K562 (cell line): ENCODE results near the gene B3GALNT2. TPM values are rescaled to one million over a fixed set of nuclear protein-coding genes. Genes with fewer than 3 reads are reported as not detected.

Experiments used
- ATAC-seq: fragments of 200-7000 bp; cut with Tn5 transposase; 3 replicates; pipeline ENCODE4 v1.9.1; 2020; ENCODE audit warnings: moderate library complexity
- BruUV-seq: library from RNA; stranded (reverse); fragments of 400-500 nt; replicated peaks from 2 replicates; lab custom pipeline; 2021; lab: Mats Ljungman, UMichigan
- CTCF ChIA-PET: fragments of 300-600 bp; formaldehyde crosslinking; extraction: SDS; loops from one replicate; lab custom pipeline; 2021; ENCODE audit warnings: low intra/inter-chr PET ratio; lab: Yijun Ruan, JAX
- POLR2A ChIA-PET: fragments of 300-600, 350-650 bp; sonication (Branson Sonifier 250); formaldehyde crosslinking; extraction: SDS; loops from one replicate; lab custom pipeline; 2021; ENCODE audit warnings: antibody characterized with exemption, inconsistent platforms; lab: Yijun Ruan, JAX
- DNase-seq, 4 experiments: peaks; one replicate each; pipeline versions ENCODE4 v3.0.0 to v3.0.0-alpha.2; 2011 to 2018; ENCODE audit warnings: low spot score in 3 of 4, mixed read lengths in 3 of 4; ENCODE audit errors: extremely low read depth in 1 of 4
- FAIRE-seq: peaks from 2 replicates; lab custom pipeline; 2011; peaks lifted over from hg19 to GRCh38; lab: Jason Lieb, UNC
- H2AFZ ChIP-seq: 2 replicates; pipeline ENCODE4 v1.6.0; 2011; ENCODE audit warnings: low read depth, low read length, control low read depth, inconsistent platforms
- H3K27ac ChIP-seq: fragments of 200-600 bp; 3 replicates; pipeline ENCODE4 v1.8.0; 2011; ENCODE audit warnings: low read depth, mild to moderate bottlenecking, control low read depth, inconsistent platforms, low read length, moderate library complexity, mixed read lengths; ENCODE audit errors: extremely low read depth
- H3K27me3 ChIP-seq, 2 experiments: fragments of 300-600 bp in 1 of 2; 2 replicates in 1 of 2; 3 replicates in 1 of 2; pipeline versions ENCODE4 v1.6.0 to v1.8.0; 2011; ENCODE audit warnings: inconsistent platforms in 2 of 2, low read length in 2 of 2, mild to moderate bottlenecking in 1 of 2, mixed read lengths in 1 of 2, moderate library complexity in 1 of 2; ENCODE audit not compliant: control insufficient read depth in 2 of 2, insufficient read depth in 2 of 2
- H3K36me3 ChIP-seq: fragments of 300-600 bp; 3 replicates; pipeline ENCODE4 v1.8.0; 2011; ENCODE audit warnings: mild to moderate bottlenecking, low read length, inconsistent platforms; ENCODE audit not compliant: control insufficient read depth, insufficient read depth
- H3K4me1 ChIP-seq, 2 experiments: fragments of 200-600 bp in 1 of 2; replicated peaks in 1 of 2; 2 replicates in 1 of 2; 3 replicates in 1 of 2; pipeline versions ENCODE4 v1.5.1 to v1.8.0; 2011; ENCODE audit warnings: inconsistent platforms in 2 of 2, low read length in 2 of 2, mild to moderate bottlenecking in 1 of 2, mixed read lengths in 1 of 2, moderate library complexity in 1 of 2; ENCODE audit not compliant: control insufficient read depth in 2 of 2, insufficient read depth in 2 of 2
- H3K4me2 ChIP-seq: 2 replicates; pipeline ENCODE4 v1.6.1; 2011; ENCODE audit warnings: low read length, control low read depth, inconsistent platforms, mixed read lengths; ENCODE audit not compliant: insufficient read depth
- H3K4me3 ChIP-seq: fragments of 200-600 bp; sonication (generic), shearing (Covaris generic); 2 replicates; pipeline ENCODE4 v1.5.1; 2016; ENCODE audit warnings: control low read depth, inconsistent platforms
- H3K79me2 ChIP-seq: fragments of 200-600 bp; 3 replicates; pipeline ENCODE4 v1.8.0; 2011; ENCODE audit warnings: low read length, inconsistent platforms; ENCODE audit not compliant: control insufficient read depth, insufficient read depth
- H3K9ac ChIP-seq, 2 experiments: 2 replicates each; pipeline versions ENCODE4 v1.6.0 to v1.6.1; 2011; ENCODE audit warnings: low read depth in 2 of 2, low read length in 2 of 2, control low read depth in 1 of 2, inconsistent platforms in 1 of 2, mild to moderate bottlenecking in 1 of 2, mixed read lengths in 1 of 2; ENCODE audit not compliant: insufficient read depth in 1 of 2
- H3K9me1 ChIP-seq: one replicate; pipeline ENCODE4 v1.6.0; 2011; ENCODE audit warnings: inconsistent platforms, mild to moderate bottlenecking, low read length, moderate library complexity; ENCODE audit not compliant: control insufficient read depth, insufficient read depth
- H3K9me3 ChIP-seq: replicated peaks from 2 replicates; pipeline ENCODE4 v1.5.1; 2011; ENCODE audit warnings: low read depth, low read length, inconsistent platforms; ENCODE audit not compliant: control insufficient read depth, insufficient read depth
- H4K20me1 ChIP-seq: replicated peaks from 2 replicates; pipeline ENCODE4 v1.6.1; 2011; ENCODE audit warnings: low read length, inconsistent platforms, mixed read lengths; ENCODE audit not compliant: control insufficient read depth, insufficient read depth
- E2F3 ChIP-seq: fragments of 250-450 bp; sonication (Bioruptor Pico); IDR thresholded peaks from 2 replicates; pipeline ENCODE4 v1.4.0; 2020; ENCODE audit warnings: mild to moderate bottlenecking
- FOXJ2 ChIP-seq: fragments of 200-800 bp; sonication (Bioruptor generic); IDR thresholded peaks from 2 replicates; pipeline ENCODE4 v1.6.1; 2016; ENCODE audit warnings: missing genetic modification characterization, missing compliant biosample characterization
- FOXJ3 ChIP-seq: sonication (generic); formaldehyde crosslinking; IDR thresholded peaks from 2 replicates; pipeline ENCODE4 v1.4.0; 2020; ENCODE audit warnings: mild to moderate bottlenecking, missing genetic modification reagents
- POLR2H ChIP-seq: IDR thresholded peaks from 2 replicates; pipeline ENCODE4 v1.6.1; 2016; ENCODE audit warnings: missing genetic modification characterization, low read depth, mild to moderate bottlenecking, control low read depth, missing compliant biosample characterization, moderate library complexity
- RHOXF2B ChIP-seq: fragments of 250-450 bp; sonication (Bioruptor Pico); conservative IDR thresholded peaks from 2 replicates; pipeline ENCODE4 v1.5.1; 2021
- SRSF7 ChIP-seq: fragments of 200-400 bp; formaldehyde crosslinking; optimal IDR thresholded peaks from 2 replicates; pipeline ENCODE3; 2017; ENCODE audit warnings: mild to moderate bottlenecking, low read depth, low read length
- STAT5A ChIP-seq: IDR thresholded peaks from 2 replicates; pipeline ENCODE4 v1.6.1; 2012; ENCODE audit warnings: low read length, inconsistent platforms, borderline replicate concordance
- ZNF121 ChIP-seq: sonication (generic); formaldehyde crosslinking; conservative IDR thresholded peaks from 2 replicates; pipeline ENCODE4 v1.8.0; 2022; ENCODE audit warnings: missing genetic modification reagents
- ZNF830 ChIP-seq: fragments of 250-450 bp; sonication (Bioruptor Pico); IDR thresholded peaks from 2 replicates; pipeline ENCODE4 v1.5.0; 2021; ENCODE audit warnings: mild to moderate bottlenecking
- WGBS: fragments of 100-300 bp; shearing (Covaris generic); methylation state at CpG from one replicate; pipeline ENCODE4 v1.1.6; 2016; ENCODE audit warnings: low coverage, mixed read lengths; ENCODE audit not compliant: insufficient coverage; ENCODE audit errors: missing lambda C conversion rate; 5-methylcytosine and 5-hydroxymethylcytosine counted together
- in situ Hi-C: fragments of 300-500 bp; cut with MboI; formaldehyde crosslinking; loops from 4 replicates; pipeline ENCODE4 v1.15.0; 2018; ENCODE audit warnings: inconsistent platforms, mixed read lengths
- intact Hi-C: fragments of 100-400 bp; cut with micrococcal nuclease; formaldehyde crosslinking; loops from 2 replicates; pipeline ENCODE4 v1.14.2; 2022
- polyA plus RNA-seq, 8 experiments: library from polyadenylated mRNA; depleted of rRNA in 4 of 8; stranded (reverse) in 5 of 8; unstranded in 3 of 8; fragments of >200 nt; fragmentation: Nextera tagmentation in 2 of 8; fragmentation: Illumina TruSeq in 1 of 8; extraction: Ambion mirVana in 2 of 8; extraction: Trizol in 1 of 8; gene quantifications; 2 replicates each; pipeline versions ENCODE4 v1.2.1 to v1.2.3, GENCODE V29; 2011 to 2014; ENCODE audit warnings: inconsistent platforms in 1 of 8, missing spikeins in 1 of 8
- total RNA-seq, 7 experiments: library from RNA; depleted of rRNA in 6 of 7; stranded (reverse); fragments of >200 nt in 6 of 7; fragmentation: Illumina TruSeq in 2 of 7; extraction: Trizol in 2 of 7; gene quantifications; 2 replicates each; pipeline versions ENCODE4 v1.2.1 to v1.2.3, GENCODE V29; 2011 to 2021; ENCODE audit warnings: low replicate concordance in 1 of 7
- TF ChIP-seq, protein P1 (sequence below): sonication (generic); formaldehyde crosslinking; IDR thresholded peaks from 2 replicates; pipeline ENCODE4 v1.8.0; 2022; ENCODE audit warnings: mild to moderate bottlenecking, missing genetic modification reagents

The B3GALNT2 gene
- total and polyA plus RNA-seq, 9 of the 15 experiments (the other 6 are each of a cell fraction or from before 2014, with no cell fraction given): 2.0 to 31.7 (median 22.9) TPM

DNA sequence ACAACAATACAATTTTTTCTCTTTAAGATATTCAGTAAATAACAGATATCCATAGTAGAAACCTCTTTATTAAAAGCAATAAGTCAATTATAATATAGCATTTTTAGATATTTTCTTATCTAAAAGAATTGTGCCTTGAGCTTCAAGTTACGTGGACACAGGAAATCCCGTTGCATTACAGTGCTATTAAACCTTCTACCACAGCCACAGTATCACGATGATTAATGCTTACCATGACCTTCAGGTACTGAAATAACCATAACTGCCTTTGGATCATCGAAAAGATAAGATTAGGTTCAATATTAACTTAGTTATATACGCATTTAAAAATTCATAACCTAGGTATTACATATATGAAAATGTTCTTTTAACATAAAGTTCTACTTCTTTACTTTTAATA is 17.9 kb downstream of the B3GALNT2 start:
- no peak for TF ChIP-seq SRSF7
- no peak for TF ChIP-seq E2F3 (CRISPR knock-in tag)
- no peak for TF ChIP-seq ZNF830 (CRISPR knock-in tag)
- TF ChIP-seq, protein P1, sequence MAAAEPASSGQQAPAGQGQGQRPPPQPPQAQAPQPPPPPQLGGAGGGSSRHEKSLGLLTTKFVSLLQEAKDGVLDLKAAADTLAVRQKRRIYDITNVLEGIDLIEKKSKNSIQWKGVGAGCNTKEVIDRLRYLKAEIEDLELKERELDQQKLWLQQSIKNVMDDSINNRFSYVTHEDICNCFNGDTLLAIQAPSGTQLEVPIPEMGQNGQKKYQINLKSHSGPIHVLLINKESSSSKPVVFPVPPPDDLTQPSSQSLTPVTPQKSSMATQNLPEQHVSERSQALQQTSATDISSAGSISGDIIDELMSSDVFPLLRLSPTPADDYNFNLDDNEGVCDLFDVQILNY (CRISPR knock-in tag): no peak
- no peak for TF ChIP-seq STAT5A
- TF ChIP-seq RHOXF2B (CRISPR knock-in tag): no peak
- TF ChIP-seq FOXJ3 (CRISPR knock-in tag): no peak
- no peak for TF ChIP-seq FOXJ2
- TF ChIP-seq ZNF121: no peak
- TF ChIP-seq POLR2H (tag): no peak
- TF ChIP-seq, all 486 proteins: peak for 0
- ATAC-seq: no peak
- Histone ChIP-seq H3K9me1 (no peaks in the 10 kb centered on the region), H3K9me3 (no peaks in the 10 kb centered on the region), H3K27me3 (no peaks in the 10 kb centered on the region), H3K4me2 (no peak overlapping the region), H3K4me1 (no peaks in the 10 kb centered on the region), H3K4me3 (no peak overlapping the region), H3K79me2 (no peaks in the 10 kb centered on the region), H3K9ac (no peak overlapping the region), H4K20me1 (no peaks in the 10 kb centered on the region), H2AFZ (no peak overlapping the region), H3K36me3 (peaks cover 70% of the 10 kb centered on the region), H3K27ac (no peak overlapping the region)
- intact Hi-C loops (no loop called here), in situ Hi-C loops (no loop called here)
- POLR2A ChIA-PET: interaction anchor here (1.1 to 1.2 kb wide), 2 partner anchors 16 to 18 kb away, joined by 5 to 6 read pairs; partner anchors contain the start of gene B3GALNT2
- no peak for FAIRE-seq
- DNase-seq: no peak
- 70% methylated on average over 5 of the region's 5 CpGs for WGBS
- BruUV-seq: no TSS peak
- CTCF ChIA-PET: no interaction called here
